ENCODE measurements around the gene PRDX5.
"Not testable (repeated sequence)": the region's sequence is repeated elsewhere in the genome, so short reads cannot be mapped to it uniquely, and the experiment has no call there.

Gene PRDX5

DNA sequence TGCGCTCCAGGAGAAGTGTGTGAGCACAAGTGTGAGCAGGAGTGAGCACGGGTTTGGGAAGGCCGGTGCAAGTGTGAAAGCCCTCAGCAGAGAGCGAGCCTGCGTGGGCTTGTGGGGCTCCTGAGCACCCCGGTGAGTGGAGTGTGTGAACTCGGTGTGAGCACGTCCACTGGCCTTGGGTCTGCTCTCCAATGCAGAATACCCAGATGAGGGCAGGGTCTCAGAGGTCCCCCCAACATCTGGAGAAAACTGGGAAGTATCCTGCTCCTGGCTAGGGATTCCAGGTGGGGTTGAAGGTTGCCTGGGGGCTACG, 11.4 kb upstream of the PRDX5 start:
- DNase-seq, result no peak

GRCh38 chr11:64306876-64307622, 10.9 kb upstream of the PRDX5 start:
- DNase-seq, result peak in 2 of 3 experiments; percentile 36 to 39

DNA sequence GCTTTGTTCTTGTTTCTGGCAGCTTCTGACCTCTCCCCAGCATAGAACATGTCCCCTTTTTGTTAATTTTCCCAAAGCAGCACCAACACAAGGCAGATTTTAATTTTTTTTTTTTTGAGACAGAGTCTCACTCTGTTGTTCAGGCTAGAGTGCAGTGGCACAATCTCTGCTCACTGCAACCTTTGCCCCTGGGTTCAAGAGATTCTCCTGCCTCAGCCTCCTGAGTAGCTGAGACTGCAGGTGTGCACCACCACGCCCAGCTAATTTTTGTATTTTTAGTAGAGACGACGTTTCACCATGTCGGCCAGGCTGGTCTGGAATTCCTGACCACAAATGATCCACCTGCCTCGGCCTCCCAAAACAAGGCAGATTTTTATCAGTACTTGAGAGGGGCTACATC, 10.1 kb upstream of the PRDX5 start:
- not testable (repeated sequence) for DNase-seq

GRCh38 chr11:64312947-64313346, 5.0 kb upstream of the PRDX5 start:
- no peak for DNase-seq

DNA sequence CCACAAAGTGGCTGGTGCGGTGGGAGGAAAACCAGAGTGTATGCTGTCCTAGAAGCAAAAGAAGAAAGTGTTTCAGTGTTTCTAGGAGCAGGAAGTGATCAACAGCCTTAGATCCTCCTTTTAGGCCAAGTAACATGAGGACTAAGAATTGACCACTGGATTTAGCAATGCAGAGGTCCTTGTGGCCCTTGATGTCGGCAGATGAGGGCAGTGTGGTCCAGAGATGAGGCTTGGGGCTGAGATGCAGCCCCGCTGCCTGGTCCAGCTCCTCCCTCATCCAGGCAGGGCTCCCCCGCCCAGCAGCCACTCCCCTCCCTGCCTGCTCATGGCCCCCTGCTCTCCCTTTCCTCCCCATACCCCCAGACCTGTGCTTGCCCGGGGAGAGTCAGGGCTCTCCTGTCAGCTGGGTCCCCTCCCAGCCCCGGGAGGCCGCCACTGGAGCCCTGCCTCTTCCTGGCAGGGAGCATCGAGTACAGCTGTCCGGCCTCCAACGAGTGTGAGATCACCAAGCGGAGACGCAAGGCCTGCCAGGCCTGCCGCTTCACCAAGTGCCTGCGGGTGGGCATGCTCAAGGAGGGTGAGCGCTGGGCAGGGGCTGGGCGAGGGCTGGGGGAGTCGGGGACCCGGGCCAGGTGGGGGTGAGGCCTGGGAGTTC, 4.3 kb upstream of the PRDX5 start:
- DNase-seq, result no peak

- no peak for DNase-seq
Measured at GRCh38 chr11:64314146-64314804, 3.6 kb upstream of the PRDX5 start.

DNA sequence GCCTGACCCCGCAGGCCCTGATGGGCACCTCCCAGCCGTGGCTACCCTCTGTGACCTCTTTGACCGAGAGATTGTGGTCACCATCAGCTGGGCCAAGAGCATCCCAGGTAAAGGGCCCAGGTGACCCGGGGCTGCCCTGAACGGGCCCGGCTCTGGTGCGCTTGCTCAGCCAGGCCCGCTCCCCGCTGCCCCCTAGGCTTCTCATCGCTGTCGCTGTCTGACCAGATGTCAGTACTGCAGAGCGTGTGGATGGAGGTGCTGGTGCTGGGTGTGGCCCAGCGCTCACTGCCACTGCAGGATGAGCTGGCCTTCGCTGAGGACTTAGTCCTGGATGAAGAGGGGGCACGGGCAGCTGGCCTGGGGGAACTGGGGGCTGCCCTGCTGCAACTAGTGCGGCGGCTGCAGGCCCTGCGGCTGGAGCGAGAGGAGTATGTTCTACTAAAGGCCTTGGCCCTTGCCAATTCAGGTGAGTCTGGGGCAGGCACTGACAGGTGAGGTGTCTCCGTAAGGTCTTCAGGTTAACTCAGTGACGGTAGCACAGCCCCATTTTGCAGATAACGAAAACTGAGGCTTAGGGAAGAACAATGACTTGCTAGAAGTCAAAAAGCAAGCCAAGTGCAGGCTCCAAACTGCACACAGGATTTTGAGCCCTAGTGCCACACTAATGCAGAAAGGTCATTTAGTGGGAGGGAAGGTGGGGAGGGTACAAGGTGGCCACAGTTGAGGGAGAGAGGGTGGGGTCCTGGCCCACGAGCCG, 2.9 kb upstream of the PRDX5 start:
- no peak for DNase-seq

GRCh38 chr11:64315667-64316526, 2.0 kb upstream of the PRDX5 start:
- DNase-seq, result not testable (repeated sequence)

GRCh38 chr11:64316672-64317324, 1.1 kb upstream of the PRDX5 start:
- DNase-seq, result peak in 2 of 3 experiments; percentile 64 to 75

DNA sequence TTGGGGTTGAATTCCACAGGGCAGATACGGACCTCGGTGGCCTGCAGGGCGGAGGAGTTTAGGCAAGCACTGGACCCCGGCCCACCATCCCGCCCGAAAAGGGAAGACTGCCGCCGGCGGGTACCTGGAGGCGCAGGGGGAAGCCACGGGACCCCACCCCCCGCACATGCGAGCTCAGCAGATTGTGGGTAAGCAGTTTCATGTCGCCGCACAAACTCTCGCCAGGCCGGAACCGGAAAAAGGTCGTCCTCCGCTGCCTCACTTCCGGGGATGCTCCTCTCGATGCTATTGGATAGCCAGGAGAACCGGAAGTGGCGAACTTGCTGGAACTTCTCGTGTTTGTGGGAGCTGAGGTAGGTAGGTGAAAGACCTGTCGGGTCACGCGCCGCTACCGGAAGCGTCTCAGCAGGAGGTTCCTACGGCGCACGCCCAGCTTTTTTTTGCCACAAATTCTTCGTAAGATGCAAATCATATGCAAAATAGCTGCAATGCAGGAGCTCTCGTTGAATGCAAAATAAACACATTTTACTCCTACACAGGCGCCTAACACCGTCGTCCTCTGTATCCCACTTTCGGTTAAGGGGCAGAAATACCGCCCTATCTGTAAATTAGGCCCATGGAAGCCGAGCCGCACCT, 478 bp upstream of the PRDX5 start, which contains the start of gene TRMT112:
TSS of gene TRMT112 (minus strand) at position 235 of the 636 bp plus-strand sequence. CDS start at position 202, 33 bp downstream.
- DNase-seq, result peak; percentile 96 to 100 (median 96)

GRCh38 chr11:64318766-64319761, 1.1 kb downstream of the PRDX5 start:
- DNase-seq, result peak in 2 of 3 experiments; percentile 43 to 58

- DNase-seq, result no peak
Measured at GRCh38 chr11:64320556-64320955, 2.6 kb downstream of the PRDX5 start.

DNA sequence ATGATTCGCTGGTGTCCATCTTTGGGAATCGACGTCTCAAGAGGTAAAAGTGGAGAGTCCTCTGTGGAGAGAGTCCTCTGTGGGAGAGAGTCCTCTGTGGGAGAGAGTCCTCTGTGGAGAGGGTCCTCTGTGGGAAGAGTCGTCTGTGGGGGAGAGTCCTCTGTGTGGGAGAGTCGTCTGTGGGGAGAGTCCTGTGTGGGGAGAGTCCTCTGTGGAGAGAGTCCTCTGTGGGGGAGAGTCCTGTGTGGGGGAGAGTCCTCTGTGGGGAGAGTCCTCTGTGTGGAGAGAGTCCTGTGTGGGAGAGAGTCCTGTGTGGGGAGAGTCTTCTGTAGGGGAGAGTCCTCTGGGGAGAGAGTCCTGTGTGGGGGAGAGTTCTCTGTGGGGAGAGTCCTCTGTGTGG, 3.1 kb downstream of the PRDX5 start:
- no peak for DNase-seq

DNA sequence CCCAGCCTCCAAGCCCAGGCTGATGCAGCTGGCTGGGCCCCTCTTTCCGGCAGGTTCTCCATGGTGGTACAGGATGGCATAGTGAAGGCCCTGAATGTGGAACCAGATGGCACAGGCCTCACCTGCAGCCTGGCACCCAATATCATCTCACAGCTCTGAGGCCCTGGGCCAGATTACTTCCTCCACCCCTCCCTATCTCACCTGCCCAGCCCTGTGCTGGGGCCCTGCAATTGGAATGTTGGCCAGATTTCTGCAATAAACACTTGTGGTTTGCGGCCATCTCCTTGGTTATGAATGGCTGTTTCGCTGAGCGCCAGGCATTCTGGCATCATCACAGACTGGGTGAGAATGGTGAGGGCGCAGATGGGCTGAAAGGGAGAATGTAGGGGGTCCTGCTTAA, 3.6 kb downstream of the PRDX5 start:
- no peak for DNase-seq

DNA sequence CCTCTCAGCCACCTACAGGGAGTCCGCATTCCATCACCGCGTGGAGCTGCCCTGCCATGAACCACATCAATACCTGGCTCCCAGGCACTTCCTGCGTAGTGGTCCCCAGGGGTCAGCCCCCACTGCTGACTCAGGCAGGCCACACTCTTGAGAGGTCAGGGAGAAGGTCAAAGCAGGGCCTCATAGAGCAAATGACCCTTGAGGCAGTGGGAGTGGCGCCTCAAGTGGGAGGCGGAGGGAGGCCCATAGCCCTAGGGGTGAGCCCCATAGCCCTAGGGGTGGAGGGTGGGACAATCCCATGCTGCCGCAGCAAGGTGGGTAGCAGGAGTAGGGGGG, 5.0 kb downstream of the PRDX5 start:
- DNase-seq, result no peak

- DNase-seq, result no peak
Measured at GRCh38 chr11:64323373-64323772, 5.5 kb downstream of the PRDX5 start.

GRCh38 chr11:64323984-64324383, 6.1 kb downstream of the PRDX5 start:
- not testable (repeated sequence) for DNase-seq

DNA sequence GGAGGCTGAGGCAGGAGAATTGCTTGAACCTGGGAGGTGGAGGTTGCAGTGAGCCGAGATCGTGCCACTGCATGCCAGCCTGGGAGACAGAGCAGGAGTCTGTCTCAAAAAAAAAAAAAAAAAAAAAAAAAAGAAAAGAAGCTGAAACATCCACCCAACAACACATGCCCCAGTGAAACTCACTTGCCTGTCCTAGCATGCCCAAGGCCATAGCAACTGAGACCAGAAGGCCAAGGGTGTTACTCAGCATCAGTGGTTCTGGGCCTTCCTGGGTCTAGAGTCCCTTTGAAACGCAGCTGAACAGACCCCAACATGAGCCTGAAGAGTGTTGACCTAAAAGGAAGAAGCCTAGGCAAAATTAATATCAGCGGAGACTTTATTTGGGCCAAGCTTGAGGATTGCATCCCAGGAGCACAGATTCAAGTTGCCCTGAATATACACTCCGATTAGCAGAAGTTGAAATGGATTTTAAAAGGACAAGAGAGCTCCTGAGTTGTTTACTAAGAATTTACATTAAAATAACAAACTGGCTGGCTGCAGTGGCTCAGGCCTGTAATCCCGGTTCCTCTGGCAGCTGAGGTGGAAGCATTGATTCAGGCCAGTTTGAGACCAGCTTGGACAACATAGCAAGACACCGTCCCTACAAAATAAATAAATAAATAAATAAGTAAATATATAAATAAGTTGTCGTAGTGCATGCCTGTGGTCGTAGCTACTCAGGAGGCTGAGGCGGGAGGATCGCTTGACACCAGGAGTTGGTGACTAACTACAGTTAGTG, 7.0 kb downstream of the PRDX5 start:
- peak in 1 of 3 experiments; percentile 13 for DNase-seq

- DNase-seq, result no peak
Measured at GRCh38 chr11:64327375-64327774, 9.5 kb downstream of the PRDX5 start.
